Osteoblast (primary cell): ENCODE results near the gene CPA3. TPM values are rescaled to one million over a fixed set of nuclear protein-coding genes. Genes with fewer than 3 reads are reported as not detected.

Experiments used
- DNase-seq: peaks from one replicate; pipeline ENCODE4 v3.0.0; 2011; ENCODE audit warnings: low spot score, mixed read lengths; ENCODE audit not compliant: insufficient read length; ENCODE audit errors: missing footprints
- H2AFZ ChIP-seq: 2 replicates; pipeline ENCODE4 v1.6.0; 2011; ENCODE audit warnings: mild to moderate bottlenecking, low read length
- H3K27ac ChIP-seq: 2 replicates; pipeline ENCODE4 v1.5.1; 2011; ENCODE audit warnings: mild to moderate bottlenecking, low read depth, low read length, moderate library complexity
- H3K27me3 ChIP-seq: 2 replicates; pipeline ENCODE4 v1.6.0; 2012; ENCODE audit warnings: mild to moderate bottlenecking, control low read depth, inconsistent platforms, low read length, moderate library complexity; ENCODE audit not compliant: insufficient read depth
- H3K36me3 ChIP-seq: 2 replicates; pipeline ENCODE4 v1.5.1; 2011; ENCODE audit warnings: mild to moderate bottlenecking, low read length, control low read depth, moderate library complexity; ENCODE audit not compliant: insufficient read depth
- H3K4me1 ChIP-seq: 2 replicates; pipeline ENCODE4 v1.5.1; 2011; ENCODE audit warnings: mild to moderate bottlenecking, low read length, control low read depth, moderate library complexity; ENCODE audit not compliant: insufficient read depth
- H3K4me2 ChIP-seq: 2 replicates; pipeline ENCODE4 v1.6.0; 2011; ENCODE audit warnings: mild to moderate bottlenecking, low read length; ENCODE audit not compliant: insufficient read depth
- H3K4me3 ChIP-seq: fragments of 200-600 bp; sonication (generic); 3 replicates; pipeline ENCODE4 v1.5.1; 2012; ENCODE audit warnings: mild to moderate bottlenecking, low read length, inconsistent platforms; ENCODE audit not compliant: insufficient read depth
- H3K79me2 ChIP-seq: 2 replicates; pipeline ENCODE4 v1.6.0; 2012; ENCODE audit warnings: mild to moderate bottlenecking, low read length, control low read depth, inconsistent platforms; ENCODE audit not compliant: insufficient read depth
- H3K9me3 ChIP-seq: 2 replicates; pipeline ENCODE4 v1.5.1; 2011; ENCODE audit warnings: low read depth, low read length, control low read depth
- H4K20me1 ChIP-seq: 2 replicates; pipeline ENCODE4 v1.6.0; 2012; ENCODE audit warnings: mild to moderate bottlenecking, low read length, control low read depth; ENCODE audit not compliant: insufficient read depth
- total RNA-seq: library from RNA; depleted of rRNA; stranded (reverse); fragments of >200 nt; gene quantifications from 2 replicates; pipeline ENCODE4 v1.2.3, GENCODE V29; 2012
- TF ChIP-seq, protein P1 (sequence below): IDR thresholded peaks from 2 replicates; pipeline ENCODE4 v1.5.1; 2011; ENCODE audit warnings: mild to moderate bottlenecking, low read depth, low read length, moderate library complexity; ENCODE audit errors: extremely low read depth

Gene CPA3
- total RNA-seq, 1 donor = 1.1 TPM

GRCh38 chr3:148879256-148879655, 14.2 kb downstream of the CPA3 start:
- H3K9me3 ChIP-seq = no peaks in the 10 kb centered on the region
- H3K4me3 ChIP-seq = no peak overlapping the region
- H3K36me3 ChIP-seq = no peaks in the 10 kb centered on the region
- H3K79me2 ChIP-seq = no peaks in the 10 kb centered on the region
- TF ChIP-seq, protein P1, sequence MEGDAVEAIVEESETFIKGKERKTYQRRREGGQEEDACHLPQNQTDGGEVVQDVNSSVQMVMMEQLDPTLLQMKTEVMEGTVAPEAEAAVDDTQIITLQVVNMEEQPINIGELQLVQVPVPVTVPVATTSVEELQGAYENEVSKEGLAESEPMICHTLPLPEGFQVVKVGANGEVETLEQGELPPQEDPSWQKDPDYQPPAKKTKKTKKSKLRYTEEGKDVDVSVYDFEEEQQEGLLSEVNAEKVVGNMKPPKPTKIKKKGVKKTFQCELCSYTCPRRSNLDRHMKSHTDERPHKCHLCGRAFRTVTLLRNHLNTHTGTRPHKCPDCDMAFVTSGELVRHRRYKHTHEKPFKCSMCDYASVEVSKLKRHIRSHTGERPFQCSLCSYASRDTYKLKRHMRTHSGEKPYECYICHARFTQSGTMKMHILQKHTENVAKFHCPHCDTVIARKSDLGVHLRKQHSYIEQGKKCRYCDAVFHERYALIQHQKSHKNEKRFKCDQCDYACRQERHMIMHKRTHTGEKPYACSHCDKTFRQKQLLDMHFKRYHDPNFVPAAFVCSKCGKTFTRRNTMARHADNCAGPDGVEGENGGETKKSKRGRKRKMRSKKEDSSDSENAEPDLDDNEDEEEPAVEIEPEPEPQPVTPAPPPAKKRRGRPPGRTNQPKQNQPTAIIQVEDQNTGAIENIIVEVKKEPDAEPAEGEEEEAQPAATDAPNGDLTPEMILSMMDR = no peak
- H3K27ac ChIP-seq = no peak overlapping the region
- H3K27me3 ChIP-seq = no peaks in the 10 kb centered on the region
- no peaks in the 10 kb centered on the region for H4K20me1 ChIP-seq
- H3K4me1 ChIP-seq = peaks cover 21% of the 10 kb centered on the region
- H2AFZ ChIP-seq = peak overlapping the region; percentile 25
- no peak overlapping the region for H3K4me2 ChIP-seq
- no peak for DNase-seq

GRCh38 chr3:148880681-148881080, 15.6 kb downstream of the CPA3 start:
- peaks cover 21% of the 10 kb centered on the region for H3K4me1 ChIP-seq
- H3K27me3 ChIP-seq = no peaks in the 10 kb centered on the region
- H2AFZ ChIP-seq = peak overlapping the region; percentile 20
- H3K79me2 ChIP-seq = no peaks in the 10 kb centered on the region
- H3K9me3 ChIP-seq = no peaks in the 10 kb centered on the region
- H3K27ac ChIP-seq = no peak overlapping the region
- no peak overlapping the region for H3K4me2 ChIP-seq
- no peak for DNase-seq
- H4K20me1 ChIP-seq = no peaks in the 10 kb centered on the region
- H3K4me3 ChIP-seq = no peak overlapping the region
- no peaks in the 10 kb centered on the region for H3K36me3 ChIP-seq
- TF ChIP-seq, protein P1 = no peak

GRCh38 chr3:148881286-148881685, 16.2 kb downstream of the CPA3 start:
- TF ChIP-seq, protein P1 = no peak

GRCh38 chr3:148882288-148882687, 17.2 kb downstream of the CPA3 start:
- Histone ChIP-seq H3K27me3 (no peaks in the 10 kb centered on the region), H2AFZ (peak overlapping the region; percentile 23), H3K4me2 (peak overlapping the region; percentile 31), H4K20me1 (no peaks in the 10 kb centered on the region), H3K36me3 (no peaks in the 10 kb centered on the region), H3K4me3 (no peak overlapping the region), H3K27ac (peak overlapping the region; percentile 36), H3K9me3 (no peaks in the 10 kb centered on the region), H3K4me1 (peaks cover 21% of the 10 kb centered on the region), H3K79me2 (no peaks in the 10 kb centered on the region)
- no peak for DNase-seq
- TF ChIP-seq, protein P1 = no peak

More at GRCh38 chr3:148881286-148881685, 16.2 kb downstream of the CPA3 start:
- no peak for DNase-seq
- no peaks in the 10 kb centered on the region for H3K27me3 ChIP-seq
- H3K27ac ChIP-seq = no peak overlapping the region
- no peaks in the 10 kb centered on the region for H3K9me3 ChIP-seq
- H3K79me2 ChIP-seq = no peaks in the 10 kb centered on the region
- H3K4me1 ChIP-seq = peaks cover 21% of the 10 kb centered on the region
- H3K4me3 ChIP-seq = no peak overlapping the region
- H3K36me3 ChIP-seq = no peaks in the 10 kb centered on the region
- peak overlapping the region; percentile 25 for H3K4me2 ChIP-seq
- no peak overlapping the region for H2AFZ ChIP-seq
- no peaks in the 10 kb centered on the region for H4K20me1 ChIP-seq
